ENCODE measurements around the gene ERCC3.
"Not testable (repeated sequence)": the region's sequence is repeated elsewhere in the genome, so short reads cannot be mapped to it uniquely, and the experiment has no call there.

The ERCC3 gene

DNA sequence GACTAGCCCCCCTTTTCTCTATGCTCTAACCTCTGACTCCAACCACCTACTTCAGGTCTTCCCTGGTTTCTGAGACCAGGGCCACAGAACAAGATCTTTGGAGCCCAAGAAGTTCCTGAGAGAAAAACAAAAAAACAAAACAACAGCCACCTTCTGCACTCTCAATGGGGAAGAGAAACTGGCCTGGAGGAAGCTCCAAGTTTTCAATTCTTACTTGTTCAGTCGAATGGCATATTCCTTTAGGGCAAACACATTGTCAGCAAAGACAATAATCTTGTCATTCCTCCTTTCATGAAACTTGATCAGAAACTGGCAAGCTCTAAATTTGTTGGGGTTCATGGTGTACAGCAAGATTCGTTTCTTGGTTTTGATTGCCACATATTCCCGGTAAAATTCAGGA is 15.0 kb downstream of the ERCC3 start:
- DNase-seq: no peak

DNA sequence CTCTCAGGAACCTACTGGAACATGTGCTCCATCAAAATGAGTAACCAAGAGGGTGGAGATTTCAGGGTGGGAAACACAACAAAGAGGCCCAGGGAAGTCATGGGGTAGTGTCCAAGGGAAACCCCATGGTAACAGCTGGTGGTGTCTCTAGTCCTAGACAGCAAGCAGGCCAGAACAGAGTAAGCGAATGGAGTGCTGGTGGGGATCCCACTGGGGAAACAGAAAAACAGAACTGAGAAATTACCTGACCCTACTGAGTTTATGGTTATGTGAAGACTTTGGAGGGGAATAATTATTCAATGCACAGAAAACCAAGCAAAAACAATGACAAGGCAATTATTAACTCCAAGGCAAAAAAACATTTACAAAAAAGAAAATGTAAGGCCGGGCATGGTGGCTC is 16.9 kb downstream of the ERCC3 start:
- no peak for DNase-seq

DNA sequence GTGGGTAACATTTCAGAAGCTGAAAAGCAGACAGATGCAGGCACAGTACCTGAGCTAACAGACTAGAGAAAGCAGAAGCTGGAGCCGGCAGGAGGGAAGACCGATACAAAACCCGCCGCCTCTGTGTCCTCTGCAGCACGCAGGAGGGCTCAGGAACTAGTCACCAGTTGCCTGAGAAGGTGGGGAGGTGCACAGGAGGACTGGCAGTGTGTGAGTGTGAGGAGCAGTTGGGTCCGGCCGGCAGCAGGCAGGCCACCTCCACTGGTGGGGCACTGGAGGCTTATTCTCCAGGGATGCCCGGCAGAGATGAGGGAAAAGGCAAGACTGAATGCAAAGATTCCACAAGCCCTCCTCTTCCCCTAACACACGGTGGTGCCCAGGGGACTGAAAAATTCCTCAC is 18.2 kb downstream of the ERCC3 start:
- no peak for DNase-seq

DNA sequence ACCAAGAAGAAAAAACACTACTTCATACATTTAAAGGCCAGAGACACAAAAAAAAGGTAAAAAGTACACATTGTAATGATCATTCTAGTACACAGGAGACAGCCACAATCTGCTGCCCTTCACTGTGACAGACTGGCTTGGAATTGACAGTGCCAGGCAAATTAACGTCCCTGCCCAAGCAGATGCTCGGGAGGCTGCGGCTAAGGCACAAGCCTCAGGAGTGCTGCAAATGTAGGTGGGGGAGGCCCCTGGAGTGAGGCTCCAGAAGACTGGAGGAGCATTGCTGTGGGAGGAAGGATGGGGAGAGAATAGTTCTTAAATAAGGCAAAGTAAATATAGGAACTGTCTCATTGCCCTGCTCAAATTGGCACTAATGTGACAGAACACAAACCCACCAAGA is 18.6 kb downstream of the ERCC3 start:
- DNase-seq: no peak

DNA sequence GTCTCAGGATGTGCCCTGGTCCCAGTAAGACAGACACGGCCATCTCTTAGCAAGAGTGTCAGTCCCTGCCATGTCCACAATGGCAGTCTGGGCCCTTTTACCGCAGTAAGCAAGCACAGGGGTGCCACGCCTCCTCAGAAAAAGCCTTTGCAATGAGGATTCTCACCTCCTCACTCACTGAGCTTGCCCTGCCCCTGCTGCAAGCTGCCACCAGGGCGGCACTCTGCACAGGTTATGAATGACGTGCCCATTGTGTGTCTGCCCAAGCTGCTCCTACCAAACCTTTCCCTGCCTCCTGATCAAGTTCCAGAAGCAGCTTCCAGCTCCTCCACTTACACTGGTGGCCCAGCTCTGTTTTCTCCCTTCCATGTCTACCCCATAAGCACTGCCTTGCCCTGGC is 23.3 kb downstream of the ERCC3 start:
- no peak for DNase-seq

DNA sequence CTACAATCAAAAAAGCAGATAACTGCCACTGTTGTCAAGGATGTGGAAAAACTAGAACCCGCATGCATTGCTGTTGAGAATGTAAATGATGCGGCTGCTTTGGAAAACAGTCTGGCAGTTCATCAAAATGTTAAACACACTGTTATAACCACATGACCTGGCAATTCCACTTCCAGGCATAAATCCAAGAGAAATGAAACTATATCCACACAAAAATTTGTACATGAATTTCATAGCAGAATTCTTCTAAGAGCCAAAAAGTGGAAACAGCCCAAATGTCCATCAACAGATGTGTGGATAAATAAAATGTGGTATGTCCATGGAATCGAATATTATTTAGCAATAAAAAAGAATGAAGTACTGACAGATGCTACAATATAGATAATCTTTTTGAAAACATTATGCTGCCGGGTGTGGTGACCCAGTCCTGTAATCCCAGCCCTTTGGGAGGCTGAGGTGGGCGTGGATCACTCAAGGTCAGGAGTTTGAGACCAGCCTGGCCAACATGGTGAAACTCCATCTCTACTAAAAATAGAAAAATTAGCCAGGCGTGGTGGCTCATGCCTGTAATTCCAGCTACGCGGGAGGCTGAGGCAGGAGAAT is 32.0 kb downstream of the ERCC3 start:
- no peak for DNase-seq

DNA sequence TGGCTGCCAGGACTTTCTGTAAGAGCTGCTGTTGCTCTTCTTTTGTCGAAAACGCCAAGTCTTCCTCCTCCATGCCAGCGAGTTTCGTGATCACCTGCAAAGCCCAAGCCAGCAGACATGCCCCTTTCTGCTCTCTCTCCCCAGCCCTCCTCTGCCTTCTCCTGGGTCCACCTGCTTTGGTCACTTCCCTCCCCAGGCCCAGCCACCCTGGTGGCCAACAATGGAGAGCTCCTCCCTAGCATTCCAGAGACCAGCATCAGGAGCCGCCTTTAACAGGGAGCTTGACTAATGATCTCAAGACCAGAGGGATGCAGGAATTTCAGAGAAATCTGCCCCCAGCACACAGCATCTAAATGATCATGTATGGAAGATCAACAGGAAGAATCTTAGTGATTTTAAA is 34.6 kb downstream of the ERCC3 start:
- no peak for DNase-seq

DNA sequence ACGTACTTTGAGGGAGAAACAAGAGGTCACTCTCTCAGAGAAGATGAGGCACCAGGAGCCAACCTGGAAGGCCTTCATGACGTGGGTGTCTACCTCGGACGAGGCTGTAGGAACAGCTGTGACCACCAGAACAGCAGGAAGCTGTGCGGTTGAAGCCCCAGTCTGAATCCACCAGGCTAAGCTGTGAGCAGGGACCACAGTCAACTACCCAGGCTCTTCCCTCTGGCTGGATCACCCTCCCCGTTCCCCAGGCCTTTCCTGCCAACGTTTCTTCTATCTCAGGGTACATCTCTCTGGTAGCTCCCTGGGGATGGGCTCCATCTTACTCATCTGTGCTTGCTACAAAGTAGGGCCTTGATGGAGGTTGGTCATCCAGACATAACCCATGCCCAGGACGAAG is 37.1 kb downstream of the ERCC3 start:
- no peak for DNase-seq

DNA sequence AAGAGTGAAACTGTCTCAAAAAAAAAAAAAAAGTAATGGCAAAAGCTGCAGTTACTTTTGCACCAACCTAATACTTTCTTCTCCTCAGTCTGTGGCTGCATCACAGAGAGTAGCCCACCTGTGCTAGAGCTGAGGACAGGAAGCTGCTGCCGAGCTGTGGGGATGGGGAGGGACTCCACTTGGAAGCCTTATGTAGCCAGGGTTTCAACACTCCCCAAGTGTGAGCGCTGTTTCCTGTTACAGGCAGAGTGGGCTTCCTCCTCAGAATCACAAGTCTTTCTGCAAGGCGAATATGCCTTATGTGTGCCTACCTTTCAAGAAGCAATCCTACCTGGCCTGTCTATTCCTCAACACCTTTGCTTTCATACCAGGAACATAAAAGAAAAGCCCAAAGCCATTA is 37.6 kb downstream of the ERCC3 start:
- no peak for DNase-seq

DNA sequence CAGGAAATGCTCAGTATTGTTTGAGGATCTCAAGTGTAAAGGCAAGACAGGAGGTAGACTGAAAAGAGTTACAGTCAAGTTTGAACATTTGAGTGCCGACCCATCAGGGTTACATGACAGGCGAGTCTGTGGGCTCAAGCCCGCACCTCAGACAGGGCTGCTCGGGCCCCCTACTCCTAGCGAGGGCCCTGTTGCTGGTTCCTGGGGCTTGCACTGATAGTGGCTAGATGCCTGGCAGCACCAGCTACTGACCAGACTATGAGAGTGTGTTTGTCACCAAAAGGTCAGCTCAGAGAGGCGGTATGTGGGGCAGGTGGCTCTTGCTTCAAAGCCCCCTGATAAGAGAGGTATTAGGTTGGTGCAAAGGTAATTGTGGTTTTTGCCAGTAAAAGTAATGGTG is 38.2 kb downstream of the ERCC3 start:
- DNase-seq: no peak

DNA sequence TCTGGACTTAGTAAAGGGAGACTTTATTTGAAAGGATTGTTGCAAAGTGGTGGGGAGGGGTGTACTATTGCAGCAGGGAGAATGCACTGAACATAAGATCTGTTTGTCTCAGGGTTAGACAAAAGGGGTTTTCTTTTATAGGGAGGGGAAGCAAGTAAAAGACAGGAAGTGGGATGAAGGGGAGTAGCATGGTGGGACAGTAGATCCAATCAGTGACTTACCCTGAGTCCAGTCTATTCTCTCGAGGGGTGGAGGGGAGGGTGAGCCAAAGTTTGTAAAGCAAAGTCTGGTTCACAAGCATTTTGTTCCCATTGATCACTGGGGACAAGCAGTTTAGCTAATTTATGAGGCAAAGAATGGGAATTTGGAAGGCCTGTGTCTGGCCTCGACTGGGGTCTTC is 38.8 kb downstream of the ERCC3 start:
- no peak for DNase-seq

DNA sequence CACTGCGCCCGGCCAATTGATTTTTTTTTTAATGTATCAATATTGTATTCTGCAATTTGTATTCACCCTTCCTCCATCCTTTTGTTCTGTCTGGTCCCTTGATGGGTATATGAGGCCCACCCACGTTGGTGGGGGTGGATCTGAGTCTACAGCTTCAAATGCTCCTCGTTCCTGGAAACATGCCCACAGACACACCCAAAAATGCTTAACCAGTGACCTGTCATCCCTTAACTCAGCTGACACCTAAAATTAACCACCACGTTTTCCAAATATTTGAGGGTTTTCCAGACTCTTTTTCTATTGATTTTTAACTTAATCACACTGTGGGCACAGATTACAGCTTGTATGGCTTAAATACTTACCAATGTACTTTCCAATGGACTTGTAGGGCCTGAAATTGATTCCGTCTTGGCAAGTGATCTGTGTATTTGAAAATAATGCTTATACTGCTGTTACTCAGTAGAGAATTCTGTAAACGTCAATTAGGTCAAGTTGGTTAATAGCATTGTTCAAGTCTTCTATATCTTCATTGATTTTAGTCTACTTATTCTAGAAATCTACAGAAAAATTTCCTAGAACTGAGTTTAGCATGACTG is 39.5 kb downstream of the ERCC3 start:
- no peak for DNase-seq

DNA sequence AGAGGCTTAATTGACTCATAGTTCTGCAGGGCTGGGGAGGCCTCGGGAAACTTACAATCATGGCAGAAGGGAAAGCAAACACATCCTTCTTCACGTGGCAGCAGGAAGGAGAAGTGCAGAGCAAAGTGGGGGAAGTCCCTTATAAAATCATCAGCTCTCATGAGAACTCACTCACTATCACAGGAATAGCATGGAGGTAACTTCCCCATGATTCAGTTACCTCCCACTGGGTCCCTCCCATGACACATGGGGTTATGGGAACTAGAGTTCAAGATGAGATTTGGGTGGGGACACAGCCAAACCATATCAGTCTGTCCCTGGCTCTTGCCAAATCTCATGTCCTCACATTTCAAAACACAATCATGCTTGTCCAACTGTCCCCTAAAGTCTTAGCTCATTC is 52.8 kb downstream of the ERCC3 start:
- not testable (repeated sequence) for DNase-seq

DNA sequence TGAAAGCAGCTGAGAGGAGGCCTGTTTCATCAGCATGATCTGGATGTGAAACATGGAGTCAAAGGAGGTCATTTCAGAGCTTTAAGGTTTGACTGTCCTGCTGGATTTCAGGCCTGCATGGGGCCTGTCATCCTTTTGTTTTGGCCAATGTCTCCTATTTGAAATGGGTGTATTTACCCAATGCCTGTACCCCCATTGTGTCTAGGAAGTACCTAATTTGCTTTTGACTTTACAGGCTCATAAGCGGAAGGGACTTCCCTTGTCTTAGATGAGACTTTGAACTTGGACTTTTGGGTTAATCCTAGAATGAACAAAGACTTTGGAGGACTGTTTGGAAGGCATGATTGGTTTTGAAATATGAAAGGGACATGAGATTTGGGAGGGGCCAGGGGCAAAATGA is 54.5 kb downstream of the ERCC3 start:
- no peak for DNase-seq

DNA sequence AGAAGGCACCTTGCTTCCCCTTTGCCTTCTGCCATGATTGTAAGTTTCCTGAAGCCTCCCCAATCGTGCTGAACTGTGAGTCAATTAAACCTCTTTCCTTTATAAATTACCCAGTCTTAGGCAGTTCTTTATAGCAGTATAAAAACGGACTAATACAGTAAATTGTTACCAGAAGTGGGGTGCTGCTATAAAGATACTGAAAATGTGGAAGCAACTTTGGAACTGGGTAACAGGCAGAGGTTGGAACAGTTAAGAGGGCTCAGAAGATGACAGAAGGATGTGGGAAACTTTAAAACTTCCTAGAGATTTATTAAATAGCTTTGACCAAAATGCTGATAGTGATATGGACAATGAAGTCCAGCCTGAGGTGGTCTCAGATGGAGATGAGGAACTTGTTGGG is 56.2 kb downstream of the ERCC3 start:
- not testable (repeated sequence) for DNase-seq

DNA sequence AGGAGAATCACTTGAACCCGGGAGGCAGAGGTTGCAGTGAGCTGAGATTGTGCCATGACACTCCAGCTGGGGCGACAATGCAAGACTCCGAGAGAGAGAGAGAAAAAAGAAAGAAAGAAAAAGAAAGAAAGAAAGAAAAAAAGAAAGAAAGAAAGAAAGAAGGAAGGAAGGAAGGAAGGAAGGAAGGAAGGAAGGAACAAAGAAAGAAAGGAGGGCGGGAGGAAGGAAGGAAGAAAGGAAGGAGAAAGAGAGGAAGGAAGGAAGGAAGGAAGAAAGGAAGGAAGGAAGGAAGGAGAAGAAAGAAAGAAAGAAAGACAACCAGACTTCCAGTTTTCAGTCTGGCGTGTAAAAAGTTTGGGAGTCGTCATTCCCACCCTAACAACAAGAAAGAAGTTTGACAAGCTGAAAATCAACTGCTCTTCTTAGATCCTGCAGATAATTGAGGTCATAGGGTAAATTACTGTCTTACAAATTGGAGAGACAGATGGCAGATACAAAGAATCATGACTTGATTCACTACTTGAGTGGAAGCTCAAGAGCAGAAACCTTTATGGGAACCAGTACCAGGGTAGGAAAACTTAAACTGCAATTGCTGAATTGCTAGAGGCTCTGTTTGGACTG is 58.8 kb downstream of the ERCC3 start:
- DNase-seq: no peak

DNA sequence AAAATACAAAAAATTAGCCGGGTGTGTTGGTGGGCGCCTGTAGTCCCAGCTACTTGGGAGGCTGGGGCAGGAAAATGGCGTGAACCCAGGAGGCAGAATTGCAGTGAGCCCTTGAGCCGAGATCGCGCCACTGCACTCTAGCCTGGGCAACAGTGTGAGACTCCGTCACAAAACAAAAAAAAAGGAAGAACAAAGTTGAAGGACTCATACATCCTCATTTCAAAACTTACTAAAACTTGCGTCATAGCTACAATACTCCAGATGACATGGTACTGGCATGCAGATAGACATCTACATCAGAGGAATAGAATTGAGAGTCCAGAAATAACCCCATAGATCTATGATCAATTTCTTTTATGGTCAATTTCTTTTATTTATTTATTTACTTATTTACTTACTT is 60.2 kb downstream of the ERCC3 start:
- DNase-seq: no peak

DNA sequence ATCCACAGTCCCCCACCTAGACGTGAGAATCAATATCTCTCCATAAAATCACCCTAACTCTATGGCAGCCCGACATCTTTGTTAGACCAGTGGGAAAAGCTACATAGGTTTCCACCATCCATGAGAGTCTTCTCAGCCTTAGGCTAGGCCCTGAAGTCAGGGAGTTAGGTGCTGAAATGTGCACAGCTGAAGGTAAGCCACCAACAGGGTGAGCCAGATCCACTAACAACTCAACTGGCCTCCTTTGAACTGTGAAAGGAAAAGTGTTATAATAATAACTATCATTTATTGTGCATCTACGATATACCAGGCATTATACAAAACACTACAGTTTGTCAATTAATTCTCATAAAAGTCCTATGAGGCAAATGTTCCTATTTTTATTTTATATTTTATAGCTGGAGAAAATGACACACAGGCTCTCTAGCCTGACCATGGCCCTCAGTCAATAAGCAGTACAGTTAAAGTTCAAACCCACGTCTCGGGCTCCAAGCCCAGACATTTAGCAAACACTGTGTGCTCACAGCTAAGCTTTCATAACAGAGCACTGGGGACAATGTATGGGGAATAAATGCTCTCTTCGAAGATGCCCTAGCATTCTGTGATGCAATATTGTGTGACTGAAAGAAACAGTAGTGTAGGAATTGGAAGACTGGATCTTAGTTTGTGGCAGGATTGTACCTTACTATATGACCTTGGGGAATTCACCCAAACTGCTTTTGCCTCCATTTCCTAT is 62.6 kb downstream of the ERCC3 start:
- DNase-seq: no peak

DNA sequence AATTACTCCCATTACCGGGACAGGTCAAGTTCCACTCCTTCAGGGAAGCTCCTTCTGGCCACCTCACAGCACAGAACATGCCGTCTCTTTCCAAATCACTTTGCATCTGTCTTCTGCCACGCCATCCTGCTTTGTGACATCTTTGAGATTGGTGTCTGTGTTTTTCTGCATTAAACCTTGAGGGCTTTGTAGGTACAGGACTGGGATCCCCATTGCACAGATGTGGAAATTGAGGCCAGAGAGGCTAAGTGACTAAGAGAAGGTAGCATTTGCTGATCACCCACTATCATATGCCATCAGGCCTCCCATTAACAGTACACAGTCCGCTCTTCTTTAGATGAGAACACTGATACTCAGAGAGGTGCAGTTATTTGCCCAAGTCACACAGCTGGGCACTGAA is 64.4 kb downstream of the ERCC3 start:
- no peak for DNase-seq

DNA sequence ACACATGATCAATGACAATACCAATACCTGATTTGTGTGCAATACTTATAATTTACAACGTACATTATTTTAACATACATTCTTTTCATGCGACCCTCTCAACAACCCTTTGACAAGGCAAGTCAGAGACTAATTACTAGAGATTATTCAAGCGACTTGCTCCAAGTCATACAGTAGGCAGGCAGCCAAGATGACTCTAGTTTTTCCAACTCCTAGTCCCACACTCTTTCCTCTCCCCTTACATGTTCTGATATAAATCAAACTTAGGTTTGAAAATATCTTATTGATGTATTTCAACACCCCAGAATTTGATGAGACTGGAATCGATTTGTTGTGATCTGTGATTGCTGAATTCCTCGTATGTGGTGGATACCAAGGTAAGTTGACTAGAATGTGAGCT is 65.8 kb downstream of the ERCC3 start:
- DNase-seq: no peak

DNA sequence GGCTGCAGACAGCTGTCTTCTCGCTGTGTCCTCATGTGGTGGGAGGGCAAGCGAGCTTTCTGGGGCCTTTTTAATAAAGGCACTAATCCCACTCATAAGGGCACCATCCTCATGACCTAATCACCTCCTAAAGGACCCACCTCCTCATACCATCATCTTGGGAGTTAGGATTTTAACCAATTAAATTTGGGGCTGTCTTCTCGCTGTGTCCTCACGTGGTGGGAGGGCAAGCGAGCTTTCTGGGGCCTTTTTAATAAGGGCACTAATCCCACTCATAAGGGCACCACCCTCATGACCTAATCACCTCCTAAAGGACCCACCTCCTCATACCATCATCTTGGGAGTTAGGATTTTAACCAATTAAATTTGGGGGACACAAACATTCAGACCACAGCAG is 66.7 kb downstream of the ERCC3 start:
- DNase-seq: not testable (repeated sequence)

DNA sequence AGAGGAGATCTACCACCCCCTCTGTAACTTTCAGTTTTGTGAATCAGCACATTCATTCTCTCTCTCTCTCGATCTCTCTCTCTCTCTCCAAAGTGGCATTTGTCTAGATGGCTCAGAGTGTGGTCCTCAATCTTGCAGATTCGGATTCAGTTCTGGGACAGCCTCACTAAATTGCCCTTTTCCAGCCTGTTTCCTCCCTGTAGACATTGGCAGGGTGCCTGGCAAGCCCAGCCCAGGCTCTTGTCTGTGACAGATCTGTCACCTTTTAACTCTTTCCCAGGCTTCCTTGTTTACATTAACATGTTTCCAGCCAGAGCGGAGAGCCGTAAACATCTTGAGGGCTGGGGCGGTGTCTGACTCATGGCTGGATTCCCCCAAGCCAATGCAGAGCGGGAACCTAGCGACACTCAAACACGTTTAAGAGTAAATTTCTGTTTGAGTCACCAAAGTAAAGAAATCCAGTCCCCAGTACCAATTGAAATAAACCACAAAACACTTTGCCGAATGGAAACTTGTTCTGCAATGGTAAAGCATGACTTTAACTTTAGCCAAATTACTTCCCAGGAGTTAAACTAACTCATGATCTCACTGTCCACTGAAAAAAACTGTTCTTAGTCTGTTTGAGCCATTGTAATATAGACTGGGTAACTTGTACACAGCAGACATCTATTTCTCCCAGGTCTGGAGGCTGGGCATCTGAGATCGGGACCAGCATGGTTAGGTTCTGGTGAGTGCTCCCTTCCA is 67.3 kb downstream of the ERCC3 start:
- peak; percentile 61 for DNase-seq

DNA sequence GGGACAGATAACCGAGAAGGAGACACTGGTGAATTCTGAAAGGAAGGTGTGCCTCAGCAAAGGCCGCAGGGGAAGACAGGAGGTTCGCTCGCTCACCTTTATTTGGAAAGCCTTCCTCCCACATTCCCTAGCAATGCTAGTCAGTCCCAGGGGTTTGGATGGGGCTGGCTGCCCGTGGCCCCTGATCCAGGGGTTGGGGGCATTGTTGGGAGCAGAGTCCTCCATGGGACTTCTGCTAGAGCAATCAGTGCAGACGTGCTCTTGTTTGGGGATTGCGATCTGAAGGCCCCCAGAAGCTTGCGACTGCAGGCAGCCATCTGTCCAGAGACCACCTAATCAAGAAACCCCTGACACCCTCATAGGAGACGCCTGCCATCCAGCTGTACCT is 67.8 kb downstream of the ERCC3 start:
- DNase-seq: no peak

Data from stimulated activated CD4-positive, alpha-beta T cell treated with anti-CD3 and anti-CD28 coated beads, Interleukin-4, amount 100 ng/mL, for 24 hours (primary cell).